GM18909 (cell line): ENCODE measurements around the gene ANO9.

Experiments used
- ATAC-seq: cut with Tn5 transposase; IDR thresholded peaks from one replicate; pipeline ENCODE4 v1.9.1; 2021; ENCODE audit warnings: mild to moderate bottlenecking; ENCODE audit not compliant: unreplicated experiment, poor library complexity

The ANO9 gene, protein sequence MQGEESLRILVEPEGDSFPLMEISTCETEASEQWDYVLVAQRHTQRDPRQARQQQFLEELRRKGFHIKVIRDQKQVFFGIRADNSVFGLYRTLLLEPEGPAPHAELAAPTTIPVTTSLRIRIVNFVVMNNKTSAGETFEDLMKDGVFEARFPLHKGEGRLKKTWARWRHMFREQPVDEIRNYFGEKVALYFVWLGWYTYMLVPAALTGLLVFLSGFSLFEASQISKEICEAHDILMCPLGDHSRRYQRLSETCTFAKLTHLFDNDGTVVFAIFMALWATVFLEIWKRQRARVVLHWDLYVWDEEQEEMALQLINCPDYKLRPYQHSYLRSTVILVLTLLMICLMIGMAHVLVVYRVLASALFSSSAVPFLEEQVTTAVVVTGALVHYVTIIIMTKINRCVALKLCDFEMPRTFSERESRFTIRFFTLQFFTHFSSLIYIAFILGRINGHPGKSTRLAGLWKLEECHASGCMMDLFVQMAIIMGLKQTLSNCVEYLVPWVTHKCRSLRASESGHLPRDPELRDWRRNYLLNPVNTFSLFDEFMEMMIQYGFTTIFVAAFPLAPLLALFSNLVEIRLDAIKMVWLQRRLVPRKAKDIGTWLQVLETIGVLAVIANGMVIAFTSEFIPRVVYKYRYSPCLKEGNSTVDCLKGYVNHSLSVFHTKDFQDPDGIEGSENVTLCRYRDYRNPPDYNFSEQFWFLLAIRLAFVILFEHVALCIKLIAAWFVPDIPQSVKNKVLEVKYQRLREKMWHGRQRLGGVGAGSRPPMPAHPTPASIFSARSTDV

GRCh38 chr11:441418-442274 lies at the start of gene ANO9:
TSS of gene ANO9 (minus strand) at chr11:442011. CDS start at chr11:441926, 85 bp downstream.
- ATAC-seq: peak; percentile 51

DNA sequence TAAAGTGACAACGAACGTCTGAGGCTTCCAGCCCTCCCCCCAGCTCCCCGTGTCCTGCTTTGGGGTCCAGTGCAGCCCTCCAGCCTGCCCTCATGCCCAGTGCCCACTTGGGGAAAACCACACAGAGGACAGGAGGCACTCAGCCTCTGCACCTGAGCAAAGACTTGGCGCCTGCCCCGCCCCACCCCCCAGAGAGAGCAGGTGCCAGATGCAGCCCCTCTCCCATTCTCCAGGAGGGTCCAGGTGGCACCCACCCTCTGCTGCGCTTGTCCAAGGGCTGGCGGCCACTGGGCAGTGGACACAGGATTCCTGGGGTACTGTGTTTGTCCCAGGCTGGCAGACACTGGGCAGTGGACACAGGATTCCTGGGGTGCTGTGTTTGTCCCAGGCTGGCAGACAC lies 49.5 kb upstream of the ANO9 start:
- ATAC-seq: no peak

DNA sequence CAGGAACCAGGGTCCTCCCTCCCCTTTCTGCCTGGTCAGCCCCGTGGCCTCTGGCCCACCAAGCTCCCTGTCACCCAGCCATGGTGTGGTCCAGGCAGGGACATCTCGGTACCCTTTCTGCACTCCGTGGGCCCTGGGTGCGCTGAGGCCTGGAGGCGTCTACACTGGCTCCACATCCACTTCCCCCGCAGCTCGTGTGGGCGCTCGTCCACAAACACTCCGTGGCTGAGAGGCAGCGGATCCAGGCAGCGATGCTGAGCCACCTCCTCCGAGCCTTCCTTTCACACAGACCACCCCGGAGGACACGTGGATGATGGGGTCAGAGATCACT lies 49.1 kb upstream of the ANO9 start:
- no peak for ATAC-seq

- no peak for ATAC-seq
Observed at GRCh38 chr11:490186-490929, 48.5 kb upstream of the ANO9 start.

DNA sequence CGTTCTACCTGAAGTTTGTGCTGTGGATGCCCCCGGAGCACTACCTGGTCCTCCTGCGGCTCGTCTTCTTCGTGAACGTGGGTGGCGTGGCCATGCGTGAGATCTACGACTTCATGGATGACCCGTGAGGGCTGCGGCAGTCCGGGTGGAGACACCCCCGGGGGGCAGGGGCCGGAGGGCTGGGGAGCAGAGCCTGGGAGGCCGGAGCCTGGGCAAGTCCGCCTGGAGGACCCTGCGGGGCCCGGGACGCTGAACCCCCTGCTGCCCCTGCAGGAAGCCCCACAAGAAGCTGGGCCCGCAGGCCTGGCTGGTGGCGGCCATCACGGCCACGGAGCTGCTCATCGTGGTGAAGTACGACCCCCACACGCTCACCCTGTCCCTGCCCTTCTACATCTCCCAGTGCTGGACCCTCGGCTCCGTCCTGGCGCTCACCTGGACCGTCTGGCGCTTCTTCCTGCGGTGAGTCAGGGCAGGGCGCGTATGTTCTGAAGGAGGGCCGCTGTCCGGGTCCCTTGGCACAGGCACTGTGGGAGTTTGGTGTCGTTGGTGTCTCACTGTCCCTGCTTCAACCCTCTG lies 47.9 kb upstream of the ANO9 start:
- no peak for ATAC-seq

DNA sequence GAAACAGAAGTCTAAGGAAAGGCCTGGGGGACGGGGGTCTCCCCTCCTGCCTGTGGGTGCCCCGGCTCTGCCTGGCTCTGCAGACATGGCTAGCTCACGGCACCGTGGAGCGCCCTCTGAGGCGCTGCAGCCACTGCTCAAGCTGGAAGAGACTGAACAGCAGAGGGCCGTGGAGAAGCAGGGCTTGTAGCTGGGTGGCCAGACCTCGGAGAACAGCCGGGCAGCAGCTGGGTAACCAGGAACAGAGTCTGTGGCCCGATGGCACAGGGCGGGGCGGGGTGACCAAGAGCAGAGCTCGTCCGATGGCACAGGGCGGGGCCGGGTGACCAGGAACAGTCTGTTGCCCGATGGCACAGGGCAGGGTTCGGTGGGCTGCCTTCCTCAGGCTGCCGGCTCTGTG lies 47.2 kb upstream of the ANO9 start:
- no peak for ATAC-seq

- ATAC-seq: no peak
Observed at GRCh38 chr11:488579-488978, 46.8 kb upstream of the ANO9 start.

DNA sequence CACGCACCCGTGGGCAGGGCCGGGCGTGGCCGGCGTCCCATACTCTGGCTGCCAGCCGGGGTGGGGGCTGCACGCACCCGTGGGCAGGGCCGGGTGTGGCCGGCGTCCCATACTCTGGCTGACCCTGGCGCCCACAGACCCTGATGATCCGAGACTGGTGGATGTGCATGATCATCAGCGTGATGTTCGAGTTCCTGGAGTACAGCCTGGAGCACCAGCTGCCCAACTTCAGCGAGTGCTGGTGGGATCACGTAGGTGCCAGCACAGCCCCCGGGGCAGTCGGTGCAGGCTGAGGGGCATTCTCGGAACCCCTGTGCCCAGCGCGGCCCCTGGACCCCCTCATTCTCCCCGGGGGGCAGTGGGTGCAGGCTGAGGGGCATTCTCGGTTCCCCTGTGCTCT lies 46.3 kb upstream of the ANO9 start:
- no peak for ATAC-seq

DNA sequence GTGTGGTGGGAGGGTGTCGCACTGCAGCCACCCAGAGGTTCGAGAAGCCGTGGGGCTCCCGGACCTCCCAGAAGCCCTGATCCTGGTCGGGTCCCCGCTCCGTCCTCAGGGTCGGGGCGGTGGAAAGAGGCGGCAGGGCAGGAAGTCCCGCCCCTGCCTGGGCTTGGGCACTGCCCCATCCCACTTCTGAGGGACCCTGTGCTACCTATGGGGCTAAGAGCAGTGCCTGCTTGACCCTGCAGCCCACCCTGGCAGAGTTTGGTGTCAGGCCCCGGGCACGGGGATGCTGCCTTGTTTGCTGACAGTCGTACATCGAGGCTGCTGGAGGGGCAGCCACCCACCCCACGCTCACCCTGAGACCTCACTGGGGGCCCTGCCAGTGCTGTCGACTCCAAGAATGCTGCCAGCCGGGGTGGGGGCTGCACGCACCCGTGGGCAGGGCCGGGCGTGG lies 45.8 kb upstream of the ANO9 start:
- ATAC-seq: no peak

- ATAC-seq: no peak
Observed at GRCh38 chr11:486189-486588, 44.4 kb upstream of the ANO9 start.

DNA sequence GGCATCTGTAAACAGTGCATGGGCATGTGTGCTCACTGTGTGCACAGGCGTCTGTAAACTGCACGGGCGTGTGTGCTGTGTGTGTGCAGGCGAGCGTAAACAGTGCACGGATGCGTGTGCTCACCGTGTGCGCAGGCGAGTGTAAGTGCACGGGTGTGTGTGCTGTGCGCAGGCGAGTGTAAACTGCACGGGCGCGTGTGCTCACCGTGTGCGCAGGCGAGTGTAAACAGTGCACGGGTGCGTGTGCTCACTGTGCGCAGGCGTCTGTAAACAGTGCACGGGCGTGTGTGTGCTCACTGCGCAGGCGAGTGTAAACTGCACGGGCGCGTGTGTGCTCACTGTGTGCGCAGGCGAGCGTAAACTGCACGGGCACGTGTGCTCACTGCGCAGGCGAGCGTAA lies 42.8 kb upstream of the ANO9 start:
- no peak for ATAC-seq

DNA sequence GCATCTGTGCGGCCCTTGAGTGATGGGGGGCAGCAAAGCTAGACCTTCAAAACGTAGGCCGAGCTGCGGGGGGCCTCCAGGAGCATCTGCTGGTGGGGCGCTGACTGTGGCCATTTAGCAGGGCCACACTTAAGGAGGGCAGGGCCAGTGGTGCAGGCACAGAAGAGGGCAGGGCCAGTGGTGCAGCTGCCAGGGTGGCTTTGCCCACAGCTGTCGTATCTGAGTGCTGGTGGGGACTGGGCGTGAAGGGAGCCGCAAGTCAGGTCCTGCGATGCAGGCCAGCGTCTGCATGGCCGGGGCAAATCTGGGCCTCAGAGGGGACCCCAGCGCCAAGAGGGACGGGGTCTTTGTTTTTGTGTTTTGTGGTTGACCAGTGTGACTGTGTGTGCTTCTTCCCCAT lies 37.5 kb upstream of the ANO9 start:
- ATAC-seq: no peak

DNA sequence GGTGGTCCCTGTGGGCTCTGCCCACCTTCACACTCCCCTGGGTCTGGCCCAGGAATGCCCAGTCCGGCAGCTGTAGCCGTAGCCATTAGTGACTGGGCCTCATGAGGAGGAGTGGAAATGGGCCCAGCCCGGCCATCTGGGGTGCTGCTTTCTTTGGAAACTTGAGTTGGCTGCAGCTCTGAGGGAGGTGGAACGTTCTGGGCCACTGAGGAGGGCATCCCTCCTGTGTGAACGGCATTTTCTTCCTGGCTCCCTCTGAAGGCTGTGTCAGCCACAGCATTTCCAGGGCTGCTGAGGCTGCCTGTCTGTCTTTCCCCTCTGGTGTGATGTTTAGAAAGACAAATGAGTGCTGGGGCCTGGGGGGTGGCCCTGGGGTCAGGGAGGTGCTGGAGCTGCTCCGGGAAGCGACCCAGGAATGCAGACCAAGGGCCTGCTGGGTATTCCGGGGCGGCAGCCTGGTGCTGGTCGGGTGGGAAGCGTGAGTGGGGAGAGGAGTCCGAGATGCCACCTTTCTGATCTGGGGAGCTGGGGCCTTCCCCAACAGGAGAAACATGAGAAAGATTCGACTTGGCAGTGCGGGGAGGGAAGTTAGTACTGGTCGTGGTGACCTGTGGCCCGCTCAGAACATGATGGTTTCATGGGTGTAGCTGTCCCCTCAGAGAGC lies 35.4 kb upstream of the ANO9 start:
- ATAC-seq: no peak

GRCh38 chr11:476416-476815 lies 34.6 kb upstream of the ANO9 start:
- ATAC-seq: no peak

- no peak for ATAC-seq
Observed at GRCh38 chr11:475941-476340, 34.1 kb upstream of the ANO9 start.

- no peak for ATAC-seq
Observed at GRCh38 chr11:474914-475506, 33.2 kb upstream of the ANO9 start.

- ATAC-seq: no peak
Observed at GRCh38 chr11:473962-474785, 32.4 kb upstream of the ANO9 start.

GRCh38 chr11:473415-473814 lies 31.6 kb upstream of the ANO9 start:
- no peak for ATAC-seq
